Fibroblast of skin of scalp (primary cell): ENCODE data around the gene CHI3L1.

Source experiments
- DNase-seq: peaks from one replicate; pipeline ENCODE4 v3.0.0-alpha.2; 2013

Gene CHI3L1

DNA sequence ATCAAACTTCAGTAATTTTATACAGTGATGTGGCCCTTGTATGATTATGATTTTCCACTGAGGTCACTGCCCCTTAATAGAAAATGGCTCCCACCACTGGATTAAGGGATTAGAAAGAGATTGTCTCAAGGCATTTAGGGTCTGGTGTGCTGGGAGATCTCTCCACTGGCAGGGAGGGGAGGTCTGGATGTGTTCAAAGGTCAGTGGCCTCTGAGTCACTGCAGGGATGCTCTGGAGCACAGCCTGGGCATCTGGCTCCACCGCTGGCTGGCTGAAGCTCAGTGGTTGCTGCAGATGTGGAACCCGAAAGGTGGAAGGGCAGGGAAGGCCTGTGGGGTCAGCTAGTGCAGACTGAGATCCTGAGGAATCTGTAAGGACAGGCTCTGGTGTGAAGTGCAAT is 18.3 kb upstream of the CHI3L1 start:
- no peak for DNase-seq

DNA sequence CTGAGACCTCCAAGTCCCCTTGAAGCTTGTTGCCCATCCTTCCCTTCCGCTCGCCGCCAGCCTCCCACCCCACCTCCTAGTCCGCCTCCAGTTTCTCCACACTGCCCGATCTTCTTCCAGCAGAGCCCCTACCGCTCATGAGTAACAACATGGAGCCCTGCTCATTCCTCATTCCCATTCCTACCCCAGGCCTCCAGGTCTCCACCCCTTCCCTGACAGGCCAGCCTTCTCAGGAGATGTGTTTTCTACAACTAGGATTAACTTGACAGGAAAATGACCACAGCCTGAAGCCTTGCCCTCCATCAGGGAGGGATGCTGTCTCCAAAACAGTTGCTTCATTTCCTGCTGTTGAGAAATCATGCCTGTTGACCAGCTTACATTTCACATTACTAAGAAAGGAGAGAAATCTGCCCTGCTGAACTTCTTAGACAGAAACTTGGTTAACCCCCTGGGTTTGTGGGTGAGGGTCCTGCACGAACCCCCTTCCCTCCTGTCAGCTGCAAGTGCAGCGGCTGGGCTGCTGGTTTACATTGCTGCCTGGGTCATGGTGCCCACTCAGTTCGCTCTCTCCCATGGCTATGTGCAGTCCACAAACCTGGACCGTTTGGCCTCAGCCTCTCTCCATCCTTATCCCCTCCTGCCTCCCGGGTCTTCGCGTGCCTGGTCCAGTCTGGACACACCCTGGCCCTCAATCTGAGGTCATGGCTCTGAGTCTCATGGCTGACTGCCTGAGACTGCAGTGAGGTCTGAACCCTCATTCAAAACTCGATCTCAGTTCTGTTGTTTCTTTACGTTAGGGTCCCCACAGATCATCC is 16.1 kb upstream of the CHI3L1 start:
- DNase-seq: peak; percentile 39

DNA sequence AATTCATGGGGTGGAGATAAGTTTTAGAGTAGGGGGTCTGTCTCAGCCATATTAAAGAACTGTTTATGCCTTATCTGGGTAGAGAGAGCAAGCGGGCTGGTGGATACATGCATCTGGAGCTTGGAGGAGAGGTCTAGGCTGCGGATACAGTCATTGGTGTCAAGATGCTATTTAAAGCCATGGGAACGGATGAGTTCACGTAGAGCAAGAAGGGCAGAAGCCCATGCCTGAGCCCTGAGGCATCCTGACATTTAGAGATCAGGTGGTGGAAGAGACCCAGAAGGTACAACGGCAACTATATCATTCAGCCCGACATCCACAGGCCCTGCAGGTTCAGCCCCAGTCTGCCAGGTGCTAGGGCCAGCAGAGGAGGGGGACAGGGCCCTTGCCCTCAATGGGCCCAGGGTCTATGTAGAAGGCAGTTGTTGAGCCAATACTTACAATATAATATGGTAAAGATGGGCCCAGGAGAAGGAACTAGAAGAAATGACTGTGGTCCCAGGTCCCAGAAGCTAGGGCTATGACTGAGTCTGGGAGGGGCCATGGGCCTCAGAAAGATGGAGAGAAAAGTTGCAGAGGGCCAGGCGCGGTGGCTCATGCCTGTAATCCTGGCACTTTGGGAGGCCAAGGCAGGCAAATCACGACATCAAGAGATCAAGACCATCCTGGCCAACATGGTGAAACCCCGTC is 15.2 kb upstream of the CHI3L1 start:
- no peak for DNase-seq

DNA sequence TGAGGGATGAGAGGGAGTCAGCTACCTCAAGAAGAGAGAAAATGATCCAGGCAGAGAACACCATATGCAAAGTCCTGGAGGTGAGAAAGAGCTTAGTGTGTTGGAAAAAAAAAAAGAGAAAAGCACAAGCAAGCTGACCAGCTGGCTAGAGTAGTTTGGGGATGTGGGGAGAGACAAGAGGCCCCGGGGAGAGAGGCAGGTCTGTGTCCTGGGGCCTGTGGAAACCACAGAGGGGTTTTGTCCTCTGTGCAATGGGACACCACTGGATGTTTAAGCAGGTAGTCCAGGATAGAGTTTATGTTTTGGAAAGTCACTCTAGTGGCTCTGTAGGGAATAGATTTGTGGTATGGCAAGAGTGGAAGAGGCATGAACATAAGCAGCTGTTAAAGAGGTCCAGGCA is 14.4 kb upstream of the CHI3L1 start:
- DNase-seq: no peak

DNA sequence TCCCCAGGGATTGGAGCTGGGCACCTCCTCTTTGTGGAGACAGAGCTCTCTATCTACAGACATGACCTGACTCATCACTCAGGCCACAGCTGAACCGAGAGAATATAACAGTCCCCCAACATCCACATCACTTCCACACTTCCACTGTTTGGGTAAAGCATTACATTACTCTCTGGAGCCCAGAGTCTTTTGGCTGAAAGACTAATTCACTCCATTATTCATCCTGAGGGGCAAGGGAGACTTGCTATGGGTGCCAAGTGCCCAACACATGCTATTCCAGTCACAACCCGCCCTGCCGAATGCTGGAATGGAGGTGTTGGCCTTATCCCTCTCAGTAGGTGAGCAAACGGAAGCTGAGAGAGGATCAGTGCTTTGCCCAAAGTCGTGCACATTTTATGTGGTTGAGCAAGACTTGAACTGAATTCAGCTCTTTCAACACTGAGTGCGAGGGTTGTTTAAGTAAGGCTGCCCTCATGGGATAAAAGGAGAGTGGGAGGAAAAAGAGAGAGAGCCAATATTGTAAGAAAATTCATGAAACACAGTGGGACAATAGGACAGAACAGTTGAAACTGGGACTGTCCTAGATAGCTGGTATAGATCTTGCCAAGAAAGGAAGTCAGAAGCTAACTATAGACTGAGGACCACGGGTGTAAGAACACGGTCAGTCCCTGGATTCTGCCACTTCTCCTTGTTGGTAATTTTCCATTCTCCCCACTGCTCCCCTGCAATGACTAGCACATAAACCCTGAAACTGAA is 13.5 kb upstream of the CHI3L1 start:
- DNase-seq: no peak

DNA sequence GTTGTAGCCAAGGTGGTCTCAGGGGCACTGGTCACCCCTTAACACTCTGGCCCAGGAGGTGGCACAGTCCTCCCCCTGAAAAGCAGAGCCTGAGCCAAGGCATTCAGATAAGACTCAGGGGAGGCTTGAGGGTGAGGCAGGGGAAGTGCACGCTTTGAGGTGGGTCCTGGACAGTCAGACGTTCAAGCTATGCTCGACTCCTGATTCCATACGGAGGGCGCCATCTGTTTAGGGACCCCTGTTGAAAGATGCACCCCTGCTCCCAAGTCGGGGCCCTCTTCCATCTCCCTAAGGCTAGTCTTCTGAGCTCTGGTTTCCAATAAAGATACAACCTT is 12.9 kb upstream of the CHI3L1 start:
- DNase-seq: no peak

DNA sequence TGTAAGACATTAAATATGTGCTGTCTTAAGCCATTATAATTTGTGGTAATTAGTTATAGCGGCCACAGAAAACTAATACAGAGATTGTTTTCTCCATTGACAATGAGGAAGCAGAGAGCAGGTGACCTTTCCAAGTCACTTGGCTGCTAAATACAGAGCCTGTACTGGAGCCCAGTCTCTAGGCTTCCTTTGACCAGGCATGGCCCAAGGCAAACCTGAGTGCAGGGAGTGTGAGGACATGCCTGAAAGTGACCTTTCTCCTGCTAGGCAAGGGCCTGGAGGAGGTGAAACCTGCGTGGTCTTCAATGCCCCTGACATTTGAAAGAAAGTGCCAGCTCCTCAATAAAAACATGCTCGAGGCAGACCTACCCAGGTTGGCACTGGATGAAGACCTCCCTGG is 12.5 kb upstream of the CHI3L1 start:
- DNase-seq: no peak

DNA sequence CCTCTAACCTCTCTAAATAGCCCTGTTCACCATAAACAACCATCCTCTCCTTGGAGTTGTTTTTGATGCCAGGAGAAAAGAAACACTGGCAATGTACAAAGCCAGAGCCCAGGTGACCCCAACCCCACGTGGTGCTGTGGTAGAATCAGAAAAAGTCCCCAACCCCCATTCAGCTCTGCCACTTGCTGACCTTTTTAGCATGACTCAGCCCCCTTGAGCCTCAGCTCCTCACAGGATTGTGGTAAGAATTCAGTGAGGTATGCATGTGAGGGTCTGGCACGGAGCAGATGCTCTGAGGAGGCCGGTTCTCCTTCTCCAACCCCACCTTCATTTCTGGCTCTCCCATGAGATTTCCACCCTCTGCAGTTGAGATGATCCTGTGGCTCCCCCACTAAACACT is 11.1 kb upstream of the CHI3L1 start:
- DNase-seq: peak; percentile 77

DNA sequence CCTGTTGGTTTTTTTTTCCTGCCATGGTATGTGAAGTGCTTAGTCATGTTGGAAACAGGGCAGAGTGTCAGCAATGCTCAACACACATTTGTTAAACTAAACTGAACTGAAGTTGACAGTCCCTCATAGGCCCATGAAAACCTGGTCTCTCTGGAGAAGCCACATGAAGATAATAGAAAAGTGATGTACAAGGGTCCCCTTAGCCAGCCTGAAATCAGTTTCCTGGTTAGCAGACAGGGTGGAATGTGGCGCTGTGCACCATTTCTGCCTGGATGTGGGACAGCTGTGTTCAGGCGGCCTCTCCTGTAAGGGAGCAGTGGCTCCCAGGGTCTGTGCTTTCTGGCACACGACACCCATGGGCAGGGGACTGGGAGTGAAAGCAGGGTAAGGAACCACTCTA is 9.9 kb upstream of the CHI3L1 start:
- no peak for DNase-seq

DNA sequence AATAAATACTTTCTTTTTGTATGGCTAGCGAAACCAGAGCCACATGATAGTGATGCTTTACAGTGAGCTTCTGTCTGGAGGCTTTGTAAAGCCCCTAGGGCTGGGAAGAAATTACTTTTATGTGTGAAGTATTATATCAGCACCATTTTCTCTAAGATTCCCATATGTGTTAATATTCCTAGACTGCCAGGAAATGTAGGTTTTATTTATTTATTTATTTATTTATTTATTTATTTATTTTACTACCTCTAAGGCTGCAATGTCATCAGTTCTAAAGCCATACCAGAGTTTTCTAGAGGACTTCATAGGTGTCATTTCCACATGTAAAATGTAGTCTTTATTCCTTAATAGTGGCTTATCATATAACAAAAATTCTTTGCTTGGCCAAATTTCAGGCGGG is 4.4 kb upstream of the CHI3L1 start:
- no peak for DNase-seq

DNA sequence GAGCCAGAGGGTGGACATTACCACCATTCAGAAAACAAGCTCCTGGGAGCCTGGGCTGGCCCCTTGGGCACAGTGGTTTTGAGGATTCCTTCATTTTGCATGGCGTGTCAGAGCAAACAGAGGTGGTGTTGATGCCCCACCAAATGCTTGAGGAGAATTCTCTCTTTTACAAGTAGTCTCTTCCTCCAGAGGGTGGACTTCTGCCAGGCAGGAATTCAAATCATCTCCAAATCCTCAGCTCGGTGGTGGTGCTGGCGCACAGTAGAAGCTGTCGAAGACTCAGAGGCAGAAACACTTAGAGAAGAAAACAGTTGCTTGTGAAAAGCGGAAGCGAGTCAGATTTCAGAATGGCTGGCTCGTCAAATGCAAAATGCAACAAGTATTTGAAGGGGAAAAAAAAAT is 3.4 kb upstream of the CHI3L1 start:
- DNase-seq: no peak

DNA sequence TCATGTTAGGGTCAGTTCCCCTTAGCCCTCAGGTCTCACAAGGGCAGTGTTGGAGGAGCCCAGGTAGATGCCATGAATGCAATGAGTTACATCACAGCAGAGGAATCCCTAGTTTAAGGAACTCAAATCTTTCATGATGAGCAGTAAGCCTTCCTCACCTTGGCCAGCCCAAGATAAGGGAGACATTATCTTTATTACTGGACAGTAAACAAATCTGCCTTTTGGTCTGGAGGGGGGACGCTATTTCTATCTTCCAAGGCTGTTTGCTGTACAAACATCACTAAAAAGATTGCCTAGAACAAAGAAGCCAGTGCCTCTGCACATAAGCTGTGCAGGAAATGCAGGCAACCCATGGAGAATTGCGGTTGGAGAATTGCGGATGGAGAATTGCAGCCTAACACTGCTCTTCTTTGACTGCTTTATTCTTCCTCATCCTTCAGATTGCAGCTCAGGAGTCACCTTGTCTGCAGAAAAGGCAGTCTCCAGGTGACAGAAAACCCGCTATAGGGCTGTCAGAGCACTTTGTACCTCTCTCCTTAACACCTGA is 2.3 kb upstream of the CHI3L1 start:
- no peak for DNase-seq

DNA sequence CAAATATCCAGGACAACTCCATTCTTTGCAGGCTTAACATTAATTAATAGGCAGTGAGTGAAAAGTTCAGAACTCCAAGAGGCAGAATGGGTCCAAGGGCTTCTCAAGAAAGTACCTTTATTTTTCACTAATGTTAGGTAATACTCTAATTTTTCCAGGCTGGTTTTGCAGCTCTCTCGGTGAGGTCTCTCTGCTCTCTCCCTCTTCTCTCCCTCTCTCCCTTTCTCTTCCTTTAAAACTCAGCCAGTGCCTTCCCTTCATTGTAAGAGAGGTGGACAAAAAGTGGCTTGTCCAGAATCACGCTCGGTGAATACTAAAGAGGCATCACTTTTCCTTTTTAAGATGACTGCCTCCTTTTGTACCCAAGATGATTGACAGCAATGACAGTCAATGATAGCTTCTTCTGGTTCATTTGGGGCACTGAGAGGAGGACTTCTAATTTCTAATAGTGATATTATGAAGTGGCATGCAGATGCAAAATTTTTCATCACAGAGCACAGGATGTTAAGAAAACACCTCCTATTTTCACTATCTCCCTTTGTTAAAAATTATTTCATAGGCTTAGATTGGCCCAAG is 1.3 kb upstream of the CHI3L1 start:
- no peak for DNase-seq

DNA sequence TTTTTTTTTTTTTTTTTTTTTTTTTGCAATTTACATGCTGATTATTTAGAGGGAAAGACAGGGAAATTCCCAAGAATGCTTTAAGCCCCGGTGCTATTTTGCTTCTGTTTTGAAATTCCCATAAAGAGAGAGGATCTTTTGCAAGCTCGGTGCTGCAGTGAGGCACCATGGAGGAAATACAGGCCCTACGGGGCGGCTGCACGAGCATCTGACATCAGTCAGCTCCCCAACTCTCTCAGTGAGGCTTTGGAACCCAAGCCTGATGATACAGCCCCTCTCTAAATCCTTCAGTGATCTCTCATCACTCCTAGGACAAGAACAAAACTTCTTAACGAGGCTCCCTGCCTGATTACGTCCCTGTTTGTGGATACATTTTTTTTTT is 791 bp upstream of the CHI3L1 start:
- DNase-seq: no peak

DNA sequence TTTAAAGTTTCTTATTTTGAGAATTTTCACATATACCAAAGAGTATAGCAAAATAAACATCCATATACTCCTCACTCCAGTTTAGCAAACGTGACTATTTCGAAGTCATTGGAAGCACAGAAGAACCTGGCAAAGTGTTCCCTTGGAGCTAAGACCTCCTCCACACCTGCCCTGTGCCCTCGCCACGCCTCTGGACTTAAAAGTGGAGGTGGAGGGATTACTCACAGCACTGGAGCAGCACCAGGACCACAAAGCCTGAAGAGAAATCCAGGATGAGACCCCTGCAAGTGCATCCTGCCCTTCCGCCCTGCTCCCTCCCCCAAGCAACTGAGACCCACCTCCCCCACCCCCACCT is 436 bp downstream of the CHI3L1 start:
- DNase-seq: no peak

DNA sequence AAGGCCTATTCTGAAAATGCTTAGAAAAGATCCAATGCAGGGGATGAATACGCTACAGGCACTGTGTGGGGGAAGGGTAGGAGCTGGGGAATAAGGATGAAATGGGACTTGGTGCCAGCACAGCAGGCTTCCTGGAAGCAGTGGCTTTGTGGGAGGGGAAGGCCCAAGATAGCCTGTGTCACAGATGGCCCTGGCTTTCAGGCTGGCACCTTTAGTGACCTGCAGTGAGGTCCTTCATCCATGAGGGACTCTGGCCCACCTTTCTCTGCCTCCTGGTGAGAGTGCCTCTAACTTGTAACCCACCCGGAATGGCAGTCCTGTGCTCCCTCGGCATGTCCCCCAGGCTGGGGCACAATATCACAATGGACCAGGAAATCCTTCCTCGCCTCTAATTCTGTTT is 919 bp downstream of the CHI3L1 start:
- no peak for DNase-seq

DNA sequence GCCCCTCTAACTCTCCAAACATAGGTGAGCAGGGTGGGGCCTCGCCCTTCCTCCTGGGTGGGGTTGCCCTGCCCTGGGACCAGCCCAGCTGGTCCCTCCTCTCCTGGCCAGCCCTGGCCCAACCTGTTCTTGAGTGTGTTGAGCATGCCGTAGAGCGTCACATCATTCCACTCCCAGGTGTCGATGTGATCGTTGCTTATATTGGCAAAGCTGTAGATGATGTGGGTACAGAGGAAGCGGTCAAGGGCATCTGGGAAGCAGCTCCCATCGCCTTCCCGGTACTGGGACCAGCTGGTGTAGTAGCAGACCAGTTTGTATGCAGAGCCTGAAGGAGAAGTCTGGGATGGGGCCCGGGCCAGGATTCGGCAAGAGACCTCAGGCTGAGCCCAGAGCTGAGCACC is 1.4 kb downstream of the CHI3L1 start:
- no peak for DNase-seq

DNA sequence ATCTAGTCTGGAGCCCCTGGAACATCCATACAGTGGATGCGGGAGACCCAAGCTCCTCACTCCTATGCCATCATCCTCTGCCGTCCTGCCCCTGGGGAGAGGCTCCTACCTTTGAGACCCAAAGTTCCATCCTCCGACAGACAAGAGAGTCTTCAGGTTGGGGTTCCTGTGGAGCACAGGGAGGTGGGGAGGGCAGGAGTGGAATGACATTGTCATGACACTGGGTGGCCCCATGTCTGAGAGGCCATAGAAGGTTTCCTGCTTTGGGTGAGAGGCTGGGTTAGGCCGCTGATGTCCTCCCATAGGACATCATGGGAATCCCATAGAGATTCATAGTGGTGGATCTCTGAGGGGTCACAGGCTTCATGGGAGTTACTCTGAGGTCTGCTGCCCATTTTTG is 2.0 kb downstream of the CHI3L1 start:
- no peak for DNase-seq

DNA sequence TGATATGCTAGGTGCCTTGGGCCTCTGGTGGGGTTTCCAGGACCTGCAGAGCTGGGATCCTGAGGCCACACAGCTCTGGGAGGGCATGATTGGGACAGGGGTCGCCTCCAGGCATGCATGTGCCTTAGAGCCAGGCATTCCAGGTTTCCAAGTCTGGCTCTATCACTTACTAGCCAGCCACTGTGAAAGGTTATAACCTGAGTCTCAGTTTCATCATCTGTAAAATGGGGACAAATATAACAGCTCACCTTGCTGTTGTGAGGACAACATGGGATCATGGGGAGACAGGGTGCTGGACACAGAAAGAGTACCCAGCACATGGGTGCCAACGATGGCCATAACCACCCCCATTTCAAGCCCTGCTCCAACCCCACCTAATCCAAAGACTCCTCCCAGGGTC is 2.7 kb downstream of the CHI3L1 start:
- no peak for DNase-seq

DNA sequence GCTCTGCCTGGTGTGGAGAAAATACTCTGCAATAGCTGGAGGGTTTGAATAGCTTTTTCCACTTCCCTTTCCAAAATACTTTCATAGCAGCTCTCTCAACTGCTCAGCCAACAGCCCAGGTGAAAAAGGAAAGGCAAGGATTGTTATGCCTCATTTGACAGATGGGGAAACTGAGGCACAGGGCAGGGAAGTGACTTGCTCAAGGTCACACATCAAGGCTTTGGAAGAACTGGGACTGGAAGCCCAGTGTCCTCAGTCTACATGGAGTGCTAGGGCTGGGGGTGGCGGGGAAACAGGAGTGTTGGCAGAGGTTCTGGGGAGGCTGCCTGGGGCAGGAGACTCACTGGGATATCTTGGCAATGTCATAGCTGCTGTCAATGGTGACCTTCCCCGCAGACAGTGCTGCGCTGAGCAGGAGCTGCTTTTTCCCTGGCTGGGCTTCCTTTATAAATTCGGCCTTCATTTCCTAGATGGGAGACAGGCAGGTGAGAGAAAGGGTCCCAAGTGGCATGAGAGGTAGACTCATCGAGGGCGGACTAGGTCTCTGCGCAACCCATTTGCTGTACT is 4.0 kb downstream of the CHI3L1 start:
- no peak for DNase-seq

DNA sequence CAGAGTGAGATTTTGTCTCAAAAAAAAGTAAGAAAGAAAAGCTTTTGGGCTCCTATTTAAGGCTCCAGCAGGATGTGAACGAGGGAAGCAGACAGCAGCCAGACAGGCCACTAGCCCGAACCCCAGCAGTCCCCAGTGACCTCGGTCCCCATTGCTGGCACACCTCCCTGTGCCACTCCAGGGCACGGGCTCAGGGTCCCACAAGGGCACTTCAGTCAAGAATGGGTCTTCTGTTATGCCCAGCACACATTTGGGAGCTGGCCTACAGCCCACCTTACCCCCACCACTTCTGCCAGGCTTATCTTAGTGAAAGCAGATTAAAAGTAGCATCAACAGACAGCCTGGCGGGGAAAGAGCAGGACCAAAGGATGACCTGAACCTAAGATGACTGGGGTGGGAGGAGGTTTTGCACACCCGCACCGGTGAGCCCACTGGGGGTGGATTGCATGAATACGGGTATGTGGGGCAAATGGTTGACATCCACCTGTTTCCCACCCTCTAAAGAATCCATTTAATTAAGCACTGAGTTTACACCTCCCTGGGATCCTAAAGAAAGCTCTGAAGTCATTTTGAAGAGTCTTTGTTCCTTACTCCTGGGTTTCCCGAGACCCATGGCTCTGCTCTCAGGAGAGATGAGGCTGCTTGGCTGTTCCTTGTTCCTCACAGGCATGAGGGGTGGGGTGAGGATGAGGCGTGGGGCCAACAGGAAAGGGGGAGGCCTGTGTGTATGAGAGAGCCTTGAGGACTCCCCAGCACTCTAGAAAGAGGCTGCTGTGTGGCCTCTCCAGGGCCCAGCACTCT is 4.7 kb downstream of the CHI3L1 start:
- DNase-seq: no peak
